Thymus (tissue), 2 donors: ENCODE data around the gene HDHD5. TPM values are rescaled to one million over a fixed set of nuclear protein-coding genes. Genes with fewer than 3 reads are reported as not detected.

Experiments
- polyA plus RNA-seq: library from polyadenylated mRNA; stranded (reverse); fragments of 200-250 nt; gene quantifications from one replicate; pipeline ENCODE4 v1.2.3, GENCODE V29; 2013
- total RNA-seq: library from RNA; stranded (reverse); fragments of 120-200 nt; gene quantifications from one replicate; pipeline ENCODE4 v1.2.4, GENCODE V29; 2013
- donor health status: healthy.

The HDHD5 gene
- total and polyA plus RNA-seq, 2 donors: 30.7 to 31.3 TPM

Other genes starting within 250 kb of the HDHD5 start
- gene GAB4, start 151.1 kb downstream of the HDHD5 start, total RNA-seq: under 0.01 TPM
- 0.02 TPM for gene GAB4, start 151.1 kb downstream of the HDHD5 start, polyA plus RNA-seq
- 16.1 TPM for gene IL17RA, start 74.3 kb downstream of the HDHD5 start, total RNA-seq
- 11.3 TPM for gene IL17RA, start 74.3 kb downstream of the HDHD5 start, polyA plus RNA-seq
- gene TMEM121B, start 37.9 kb downstream of the HDHD5 start, total RNA-seq: 0.09 TPM
- gene TMEM121B, start 37.9 kb downstream of the HDHD5 start, polyA plus RNA-seq: 0.23 TPM
- gene ADA2, start 60.2 kb upstream of the HDHD5 start, total RNA-seq: 22.6 TPM
- gene ADA2, start 60.2 kb upstream of the HDHD5 start, polyA plus RNA-seq: 37.7 TPM
- 0.42 TPM for gene CECR2, start 210.2 kb upstream of the HDHD5 start, total RNA-seq
- 0.27 TPM for gene CECR2, start 210.2 kb upstream of the HDHD5 start, polyA plus RNA-seq